GM08714 (cell line): ENCODE results near the gene PALM3.
"Not testable (repeated sequence)": the region's sequence is repeated elsewhere in the genome, so short reads cannot be mapped to it uniquely, and the experiment has no call there.

Source experiments
- H3K4me3 ChIP-seq: fragments of 200-500 bp; sonication (Bioruptor generic); 2 replicates; pipeline ENCODE4 v1.5.1; 2014; ENCODE audit warnings: mild to moderate bottlenecking, low read length, inconsistent platforms
- ZNF274 ChIP-seq: IDR thresholded peaks from 2 replicates; pipeline ENCODE4 v1.6.1; 2012; ENCODE audit warnings: mild to moderate bottlenecking, low read depth, low read length

PALM3 gene

DNA sequence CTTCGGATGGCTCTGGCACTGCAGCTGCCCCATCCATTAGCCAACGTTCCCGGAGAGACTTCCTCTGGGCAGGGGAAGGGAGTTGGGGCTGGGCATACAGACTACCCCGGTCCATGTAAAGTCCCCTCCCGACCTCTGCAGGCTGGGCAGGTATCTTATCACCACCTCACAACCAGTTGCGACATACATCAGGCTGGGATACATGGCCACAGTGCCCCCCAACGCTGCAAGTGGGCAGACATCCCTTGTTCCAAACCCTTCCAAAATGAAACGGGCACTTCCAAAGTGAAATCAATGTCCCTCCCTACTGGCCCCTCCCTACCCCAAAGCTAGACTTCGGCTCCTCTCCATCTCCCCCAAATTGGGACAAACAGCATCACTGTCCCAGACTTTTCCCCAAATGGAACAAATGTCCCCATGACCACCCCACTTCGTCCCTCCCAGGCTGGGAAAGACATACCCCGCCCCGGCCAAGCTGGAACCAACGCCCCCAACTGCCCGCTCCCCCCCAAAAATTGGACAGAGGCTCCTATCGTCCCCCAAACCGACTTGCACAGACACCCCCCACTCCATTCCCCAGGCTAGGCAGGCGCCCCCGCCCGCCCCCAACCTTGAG, 5.0 kb downstream of the PALM3 start:
- no peak overlapping the region for H3K4me3 ChIP-seq
- no peak for TF ChIP-seq ZNF274

DNA sequence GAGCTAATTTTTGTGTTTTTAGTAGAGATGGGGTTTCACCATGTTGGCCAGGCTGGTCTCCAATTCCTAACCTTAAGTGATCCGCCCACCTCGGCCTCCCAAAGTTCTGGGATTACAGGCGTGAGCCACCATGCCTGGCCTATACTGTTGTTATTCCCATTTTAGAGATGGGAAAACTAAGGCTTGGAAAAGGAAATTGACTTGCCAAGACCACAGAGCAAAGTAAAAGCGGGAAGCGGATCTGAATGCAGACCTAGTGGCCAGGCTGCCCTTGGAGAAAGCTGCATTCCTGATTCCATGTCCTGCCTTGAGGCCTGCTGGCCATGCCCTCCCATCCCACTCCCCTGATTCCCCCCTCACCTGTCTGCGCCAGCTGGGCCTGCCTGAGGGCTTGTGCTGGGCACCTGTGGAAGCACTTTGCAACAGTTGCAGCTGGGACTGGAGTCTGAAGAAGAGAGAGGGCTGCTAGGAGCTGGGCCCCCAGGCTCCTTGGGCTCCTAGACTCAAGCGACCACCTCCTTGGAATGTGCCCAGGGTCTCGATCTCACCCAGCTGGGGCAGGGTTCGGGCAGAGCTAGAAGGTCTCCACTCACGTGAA, 5.7 kb downstream of the PALM3 start:
- TF ChIP-seq ZNF274: no peak
- H3K4me3 ChIP-seq: no peak overlapping the region

DNA sequence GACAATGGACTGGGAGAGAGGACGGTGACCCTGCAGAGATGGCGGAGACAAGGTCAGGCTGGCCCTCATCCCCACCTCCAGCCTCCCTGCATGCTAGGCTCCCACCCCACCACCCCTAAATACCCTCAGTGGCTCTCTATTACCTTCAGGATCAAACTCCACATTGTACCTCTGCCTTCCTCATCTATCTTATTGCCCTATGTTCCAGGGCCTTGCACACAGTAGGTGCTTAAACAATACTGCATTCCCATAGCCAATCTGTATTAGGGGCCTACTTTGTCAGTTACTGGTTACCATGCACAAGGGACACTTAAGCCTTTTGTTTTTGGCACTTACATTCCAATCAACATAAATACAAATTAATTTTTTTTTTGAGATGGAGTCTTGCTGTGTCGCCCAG, 6.5 kb downstream of the PALM3 start:
- no peak overlapping the region for H3K4me3 ChIP-seq
- TF ChIP-seq ZNF274: no peak

DNA sequence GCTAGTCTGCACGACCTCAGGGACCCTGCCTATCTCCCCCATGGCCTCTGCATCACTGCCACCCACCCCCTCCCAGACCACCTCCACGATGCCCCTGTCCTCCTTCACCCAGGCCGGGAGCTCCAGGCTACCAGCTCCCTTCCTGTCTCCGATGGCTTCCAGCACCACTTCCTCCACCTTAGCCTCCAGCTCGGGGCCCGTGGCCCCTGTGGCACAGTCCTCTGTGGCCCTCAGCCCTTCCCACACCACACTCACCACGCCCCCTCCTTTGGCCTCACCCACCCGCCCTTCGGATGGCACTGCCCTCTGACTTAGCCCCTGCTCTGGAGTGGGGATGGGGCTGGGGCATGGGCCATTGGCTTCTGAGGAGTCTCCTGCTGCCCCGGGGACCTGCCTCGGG, 7.2 kb downstream of the PALM3 start:
- no peak overlapping the region for H3K4me3 ChIP-seq
- no peak for TF ChIP-seq ZNF274

DNA sequence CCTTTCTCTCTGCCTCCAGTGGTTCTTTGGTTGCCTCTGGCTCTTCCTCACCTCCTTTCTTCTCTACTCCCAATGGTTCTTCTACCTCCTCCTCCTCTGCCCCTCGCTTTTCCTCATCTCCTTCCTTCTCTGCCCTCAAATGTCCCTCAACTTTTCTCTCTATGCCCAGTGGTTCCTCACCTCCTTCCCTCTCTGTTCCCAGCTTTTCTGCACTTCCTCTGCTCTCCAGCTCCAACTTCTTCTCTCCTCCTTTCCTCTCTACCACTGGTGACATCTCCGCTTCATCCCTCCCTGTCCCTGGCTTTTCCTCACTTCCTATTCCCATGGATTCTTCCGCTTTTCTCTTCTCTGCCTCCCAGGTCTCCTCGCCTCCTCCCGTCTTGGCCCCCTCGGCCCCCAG, 7.8 kb downstream of the PALM3 start:
- H3K4me3 ChIP-seq: no peak overlapping the region
- no peak for TF ChIP-seq ZNF274

DNA sequence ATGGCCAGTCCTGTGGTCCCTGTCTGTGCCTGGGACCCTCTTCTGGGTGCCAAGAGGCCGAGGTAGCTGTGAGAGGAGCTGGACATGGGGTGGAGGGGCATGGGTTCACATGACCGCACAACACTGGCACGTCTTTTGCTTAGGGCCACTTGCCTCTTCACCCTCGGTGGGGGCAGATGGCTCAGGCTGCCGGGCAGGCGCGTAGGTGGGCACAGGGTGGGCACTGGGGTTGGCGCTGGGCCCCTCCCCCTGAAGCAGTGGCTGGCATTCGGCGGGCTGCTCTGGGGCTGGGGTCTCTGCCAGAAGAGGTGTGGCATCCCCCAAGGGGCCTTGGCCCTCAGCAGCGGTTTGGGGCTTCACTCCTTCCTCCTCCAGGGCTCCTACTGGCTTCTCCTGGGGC, 8.4 kb downstream of the PALM3 start:
- TF ChIP-seq ZNF274: no peak
- H3K4me3 ChIP-seq: no peak overlapping the region

DNA sequence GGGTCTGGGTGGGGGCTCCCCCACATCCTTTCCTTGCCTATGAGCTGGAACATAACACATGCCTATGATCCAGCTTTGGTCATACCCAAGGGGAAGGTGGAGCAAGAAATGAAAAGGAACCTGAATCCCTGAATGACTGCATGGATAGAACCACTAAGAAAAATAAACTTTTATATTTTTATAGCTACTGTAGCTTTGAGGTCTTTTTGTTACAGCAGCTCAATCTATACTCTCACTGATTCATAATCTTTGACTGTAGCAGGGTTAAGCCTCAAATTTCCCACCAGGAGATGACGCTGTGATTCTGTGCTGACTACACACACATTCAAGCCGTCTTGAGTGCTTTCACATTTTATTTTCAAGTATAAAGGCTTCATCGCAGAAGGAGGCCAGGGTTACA, 8.8 kb downstream of the PALM3 start:
- TF ChIP-seq ZNF274: no peak
- H3K4me3 ChIP-seq: no peak overlapping the region

DNA sequence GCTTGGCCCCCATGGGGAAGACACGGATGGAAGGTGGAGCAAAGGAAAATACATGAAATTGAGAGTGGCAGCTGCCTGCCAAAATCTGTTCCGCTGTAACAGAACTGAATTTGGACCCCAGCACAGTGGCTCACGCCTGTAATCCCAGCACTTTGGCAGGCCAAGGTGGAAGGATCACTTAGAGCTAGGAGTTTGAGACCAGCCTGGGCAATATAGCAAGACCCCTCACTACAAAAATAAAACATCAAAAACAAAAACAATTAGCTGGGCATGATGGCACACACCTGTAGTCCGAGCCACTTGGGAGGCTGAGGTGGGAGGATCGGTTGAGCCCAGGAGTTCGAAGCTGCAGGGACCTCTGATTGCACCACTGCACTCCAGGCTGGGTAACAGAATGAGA, 9.4 kb downstream of the PALM3 start:
- TF ChIP-seq ZNF274: no peak
- H3K4me3 ChIP-seq: no peak overlapping the region

DNA sequence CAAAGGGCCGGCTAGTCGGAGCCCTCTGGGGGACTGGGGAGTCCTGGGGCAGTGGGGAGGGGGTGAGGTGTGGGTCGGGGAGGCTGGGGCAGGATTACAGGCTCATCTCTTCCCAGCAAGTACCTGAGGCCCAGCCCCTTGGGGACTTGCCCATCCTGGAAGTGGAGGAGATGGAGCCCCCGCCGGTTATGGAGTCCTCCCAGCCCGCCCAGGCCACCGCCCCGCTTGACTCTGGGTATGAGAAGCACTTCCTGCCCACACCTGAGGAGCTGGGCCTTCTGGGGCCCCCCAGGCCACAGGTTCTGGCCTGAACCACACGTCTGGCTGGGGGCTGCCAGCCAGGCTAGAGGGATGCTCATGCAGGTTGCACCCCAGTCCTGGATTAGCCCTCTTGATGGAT, 9.9 kb downstream of the PALM3 start:
- no peak for TF ChIP-seq ZNF274
- H3K4me3 ChIP-seq: no peak overlapping the region

DNA sequence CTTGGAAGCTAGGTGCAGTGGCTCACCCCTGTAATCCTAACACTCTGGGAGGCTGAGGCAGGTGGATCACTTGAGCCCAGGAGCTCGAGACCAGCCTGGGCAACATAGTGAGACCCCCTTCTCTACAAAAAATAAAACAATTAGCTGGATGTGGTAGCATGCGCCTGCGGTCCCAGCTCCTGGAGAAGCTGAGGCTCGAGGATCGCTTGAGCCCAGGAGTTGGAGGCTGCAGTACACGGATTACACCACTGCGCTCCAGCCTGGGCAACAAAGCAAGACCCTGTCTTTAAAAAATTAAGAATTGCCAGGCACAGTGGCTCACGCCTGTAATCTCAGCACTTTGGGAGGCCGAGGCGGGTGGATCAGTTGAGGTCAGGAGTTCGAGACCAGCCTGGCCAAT, 10.9 kb downstream of the PALM3 start:
- not testable (repeated sequence) for H3K4me3 ChIP-seq

DNA sequence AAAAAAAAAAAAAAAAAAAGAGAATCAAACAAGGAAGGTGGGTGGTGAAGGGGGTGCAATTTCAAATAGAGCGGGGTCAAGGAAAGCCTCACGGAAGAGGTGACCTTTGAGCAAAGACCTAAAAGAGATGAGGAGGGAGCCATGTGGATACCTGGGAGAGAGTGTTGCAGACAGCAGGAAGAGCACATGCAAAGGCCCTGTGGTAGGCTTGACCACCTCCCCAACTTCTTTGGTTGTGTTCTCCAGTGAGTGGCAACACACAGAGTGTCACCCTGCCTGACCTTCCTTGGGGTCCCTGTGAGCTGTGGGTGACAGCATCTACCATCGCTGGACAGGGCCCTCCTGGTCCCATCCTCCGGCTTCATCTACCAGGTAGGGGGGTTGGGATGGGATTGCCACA, 11.4 kb downstream of the PALM3 start:
- no peak for TF ChIP-seq ZNF274
- no peak overlapping the region for H3K4me3 ChIP-seq

DNA sequence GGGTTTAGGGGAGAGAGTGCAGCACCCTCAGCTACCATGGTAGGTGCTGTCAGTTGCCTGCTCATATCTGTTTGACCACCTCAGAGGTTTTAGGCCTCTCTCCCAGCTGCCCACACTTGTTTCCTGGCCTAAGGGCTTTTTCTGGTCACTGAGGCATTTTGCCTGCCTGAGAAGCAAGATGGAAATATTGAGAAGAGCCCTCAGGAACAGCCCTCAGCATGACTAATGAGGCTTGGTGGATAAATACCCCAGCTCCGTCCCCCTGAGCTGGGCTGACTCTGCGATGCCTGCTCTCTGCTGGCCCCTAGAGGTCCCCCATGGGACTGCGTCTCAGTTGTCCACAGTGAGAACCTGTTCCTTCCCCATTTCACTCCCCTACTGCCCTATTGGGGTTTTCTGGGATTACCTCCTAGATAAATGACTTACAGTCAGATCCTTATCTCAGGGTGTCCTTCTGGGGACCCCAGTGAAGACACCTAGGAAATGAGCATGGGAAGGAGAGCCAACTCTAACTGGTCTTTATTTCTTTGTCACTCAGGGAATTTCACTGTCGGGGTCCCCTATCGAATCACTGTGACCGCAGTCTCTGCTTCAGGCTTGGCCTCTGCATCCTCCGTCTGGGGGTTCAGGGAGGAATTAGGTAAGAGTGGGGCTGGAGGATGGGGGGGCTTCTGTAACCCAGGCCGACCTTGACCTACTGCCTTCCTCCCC, 13.3 kb downstream of the PALM3 start:
- no peak overlapping the region for H3K4me3 ChIP-seq
- TF ChIP-seq ZNF274: no peak

DNA sequence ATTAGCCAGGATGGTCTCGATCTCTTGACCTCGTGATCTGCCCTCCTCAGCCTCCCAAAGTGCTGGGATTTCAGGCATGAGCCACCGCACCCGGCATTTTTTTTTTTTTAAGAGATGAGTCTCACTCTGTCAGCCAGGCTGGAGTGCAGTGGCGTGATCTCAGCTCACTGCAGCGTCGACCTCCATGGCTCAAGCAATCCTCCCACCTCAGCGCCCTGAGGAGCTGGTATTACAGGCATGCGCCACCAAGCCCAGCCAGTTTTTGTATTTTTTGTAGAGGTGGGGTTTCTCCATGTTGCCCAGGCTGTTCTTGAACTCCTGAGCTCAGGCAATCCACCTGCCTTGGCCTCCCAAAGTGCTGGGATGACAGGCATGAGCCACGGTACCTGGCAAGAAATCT, 14.0 kb downstream of the PALM3 start:
- H3K4me3 ChIP-seq: not testable (repeated sequence)

DNA sequence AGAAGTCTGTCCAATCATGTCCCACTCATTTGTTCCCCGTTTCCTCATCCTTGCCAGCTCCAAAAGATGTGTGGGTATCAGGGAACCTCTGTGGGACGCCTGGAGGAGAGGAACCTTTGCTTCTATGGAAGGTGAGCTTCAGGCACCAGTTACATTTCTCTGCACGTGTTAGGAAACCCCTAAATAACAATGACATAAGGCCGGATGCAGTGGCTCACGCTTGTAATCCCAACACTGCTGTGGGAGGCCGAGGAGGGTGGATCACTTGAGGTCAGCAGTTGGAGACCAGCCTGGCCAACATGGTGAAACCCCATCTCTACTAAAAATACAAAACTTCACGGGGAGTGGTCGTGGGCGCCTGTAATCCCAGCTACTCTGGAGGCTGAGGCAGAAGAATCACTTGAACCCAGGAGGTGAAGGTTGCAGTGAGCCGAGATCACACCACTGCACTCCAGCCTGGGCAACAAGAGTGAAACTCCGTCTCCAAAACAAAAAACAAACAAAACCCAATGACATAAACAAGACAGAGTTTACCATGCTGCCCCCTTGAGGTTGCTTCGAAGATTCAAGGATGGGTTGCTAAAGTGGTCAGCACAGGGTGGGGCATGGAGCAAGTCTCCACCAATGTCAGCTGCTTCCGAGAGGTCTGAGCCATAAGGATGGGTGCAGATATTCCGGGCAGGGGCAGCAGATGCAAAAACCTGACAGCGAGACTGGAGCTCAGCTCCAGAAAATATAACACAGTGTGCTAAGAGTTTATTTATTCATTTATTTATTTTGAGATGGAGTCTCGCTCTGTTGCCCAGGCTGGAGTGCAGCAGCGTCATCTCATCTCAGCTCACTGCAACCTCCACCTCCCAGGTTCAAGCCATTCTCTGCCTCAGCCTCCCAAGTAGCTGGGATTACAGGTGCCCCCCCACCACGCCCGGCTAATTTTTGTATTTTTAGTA, 18.9 kb downstream of the PALM3 start:
- H3K4me3 ChIP-seq: not testable (repeated sequence)

DNA sequence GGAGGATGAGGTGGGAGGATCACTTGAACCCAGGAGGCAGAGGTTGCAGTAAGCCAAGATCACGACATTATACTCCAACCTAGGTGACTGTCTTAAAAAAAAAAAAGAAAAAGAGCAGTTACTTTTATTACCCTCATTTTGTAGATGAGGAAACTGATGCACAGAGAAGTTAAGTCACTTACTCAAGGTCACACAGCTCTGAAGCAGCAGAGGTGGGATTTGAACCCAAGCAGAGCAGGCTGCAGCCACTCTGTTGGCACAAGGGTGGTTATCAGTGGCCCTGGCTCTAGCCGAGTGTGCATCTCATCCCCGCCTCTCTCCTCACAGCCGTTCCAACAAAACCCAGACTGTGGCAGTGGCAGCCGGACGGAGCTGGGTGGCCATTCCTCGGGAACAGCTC, 22.7 kb downstream of the PALM3 start:
- TF ChIP-seq ZNF274: no peak
- H3K4me3 ChIP-seq: no peak overlapping the region
